Endodermal cell (in vitro differentiated cells): ENCODE measurements around the gene DENND6B. TPM values are rescaled to one million over a fixed set of nuclear protein-coding genes. Genes with fewer than 3 reads are reported as not detected.

Experiments used
- DNase-seq: peaks from one replicate; pipeline ENCODE4 v3.0.0-alpha.2; 2017
- H3K27ac ChIP-seq: 2 replicates; pipeline ENCODE4 v1.5.1; 2013; ENCODE audit warnings: mild to moderate bottlenecking, low read depth, low read length, moderate library complexity
- H3K27me3 ChIP-seq: 2 replicates; pipeline ENCODE4 v1.6.1; 2013; ENCODE audit warnings: mild to moderate bottlenecking, low read length, moderate library complexity; ENCODE audit not compliant: insufficient read depth, control insufficient read depth, poor library complexity, severe bottlenecking
- H3K36me3 ChIP-seq: 2 replicates; pipeline ENCODE4 v1.7.0; 2013; ENCODE audit warnings: mild to moderate bottlenecking, low read length, moderate library complexity; ENCODE audit not compliant: control insufficient read depth, insufficient read depth
- H3K4me1 ChIP-seq: one replicate; pipeline ENCODE4 v1.7.0; 2013; ENCODE audit warnings: low read length; ENCODE audit not compliant: control insufficient read depth, insufficient read depth
- H3K4me3 ChIP-seq: 2 replicates; pipeline ENCODE4 v1.5.1; 2013; ENCODE audit warnings: mild to moderate bottlenecking, low read length, moderate library complexity
- H3K9ac ChIP-seq: 2 replicates; pipeline ENCODE4 v1.6.1; 2013; ENCODE audit warnings: mild to moderate bottlenecking, low read length, moderate library complexity; ENCODE audit not compliant: poor library complexity, severe bottlenecking; ENCODE audit errors: extremely low read depth
- H3K9me3 ChIP-seq: 2 replicates; pipeline ENCODE4 v1.6.1; 2013; ENCODE audit warnings: mild to moderate bottlenecking, low read length, moderate library complexity; ENCODE audit not compliant: control insufficient read depth
- H3K27ac Mint-ChIP-seq: 2 replicates; pipeline ENCODE4 v1.8.0; 2020; ENCODE audit warnings: mixed read lengths
- H3K27me3 Mint-ChIP-seq: 2 replicates; pipeline ENCODE4 v1.8.0; 2021; ENCODE audit warnings: mild to moderate bottlenecking, mixed read lengths; ENCODE audit not compliant: insufficient read depth
- H3K36me3 Mint-ChIP-seq: 2 replicates; pipeline ENCODE4 v1.8.0; 2020; ENCODE audit warnings: low read depth, mixed read lengths
- H3K4me1 Mint-ChIP-seq: 2 replicates; pipeline ENCODE4 v1.8.0; 2020; ENCODE audit warnings: mixed read lengths
- H3K4me3 Mint-ChIP-seq: 2 replicates; pipeline ENCODE4 v1.8.0; 2020; ENCODE audit warnings: mild to moderate bottlenecking, moderate library complexity, mixed read lengths
- H3K9me3 Mint-ChIP-seq: 2 replicates; pipeline ENCODE4 v1.8.0; 2020; ENCODE audit warnings: mild to moderate bottlenecking, mixed read lengths
- WGBS, 2 experiments: methylation state at CpG; one replicate each; pipeline versions ENCODE4 v1.1.5 to v1.1.7; 2013; ENCODE audit warnings: missing lambda C conversion rate in 2 of 2, mixed read lengths in 1 of 2; ENCODE audit not compliant: insufficient coverage in 1 of 2, insufficient read length in 1 of 2; 5-methylcytosine and 5-hydroxymethylcytosine counted together
- total RNA-seq, 2 donors: library from RNA; stranded (reverse); fragmentation: NEBNext Ultra II Directional in 1 of 2; extraction: Animal tissue kit (Norgen Biotek cat#: 25700) in 1 of 2; gene quantifications; 2 replicates in 1 of 2; 3 replicates in 1 of 2; pipeline ENCODE4 v1.2.1, GENCODE V29; 2021
- TF ChIP-seq, protein P1 (sequence below): fragments of 200-600 bp; sonication (generic); conservative IDR thresholded peaks from 2 replicates; pipeline ENCODE4 v1.5.0; 2021; ENCODE audit warnings: antibody characterized with exemption, mild to moderate bottlenecking

DENND6B gene
- total RNA-seq, 2 donors from 2014 or later: 8.3 to 14.2 TPM

DNA sequence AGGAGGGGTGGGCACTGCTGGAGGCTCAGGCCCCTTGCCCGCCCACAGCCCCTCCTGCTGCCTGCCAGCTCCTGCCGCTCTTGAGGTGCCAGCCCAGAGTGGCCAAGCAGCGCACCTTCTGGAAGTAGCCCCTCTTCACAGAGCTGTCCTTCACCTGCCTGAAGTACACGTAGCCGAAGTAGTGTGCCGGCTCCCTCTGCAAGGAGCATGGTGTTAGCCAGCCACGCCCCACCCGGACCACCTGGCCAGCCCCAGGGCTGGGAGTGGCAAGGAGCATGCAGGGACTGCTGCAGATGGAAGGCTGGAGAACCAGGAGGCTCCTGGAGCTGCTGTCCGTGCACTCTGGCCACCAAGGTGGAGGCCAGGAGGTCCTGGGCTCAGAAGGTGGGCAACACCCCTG, 9.6 kb downstream of the DENND6B start:
- Mint-ChIP-seq H3K36me3 (no peaks in the 10 kb centered on the region), H3K27me3 (peaks cover 1% of the 10 kb centered on the region), H3K27ac (no peak overlapping the region), H3K4me1 (peaks cover 3% of the 10 kb centered on the region), H3K4me3 (no peak overlapping the region), H3K9me3 (no peaks in the 10 kb centered on the region)
- no peaks in the 10 kb centered on the region for H3K36me3 ChIP-seq
- H3K27me3 ChIP-seq: no peaks in the 10 kb centered on the region
- no peak overlapping the region for H3K9ac ChIP-seq
- no peaks in the 10 kb centered on the region for H3K4me1 ChIP-seq
- H3K27ac ChIP-seq: no peak overlapping the region
- TF ChIP-seq, protein P1, sequence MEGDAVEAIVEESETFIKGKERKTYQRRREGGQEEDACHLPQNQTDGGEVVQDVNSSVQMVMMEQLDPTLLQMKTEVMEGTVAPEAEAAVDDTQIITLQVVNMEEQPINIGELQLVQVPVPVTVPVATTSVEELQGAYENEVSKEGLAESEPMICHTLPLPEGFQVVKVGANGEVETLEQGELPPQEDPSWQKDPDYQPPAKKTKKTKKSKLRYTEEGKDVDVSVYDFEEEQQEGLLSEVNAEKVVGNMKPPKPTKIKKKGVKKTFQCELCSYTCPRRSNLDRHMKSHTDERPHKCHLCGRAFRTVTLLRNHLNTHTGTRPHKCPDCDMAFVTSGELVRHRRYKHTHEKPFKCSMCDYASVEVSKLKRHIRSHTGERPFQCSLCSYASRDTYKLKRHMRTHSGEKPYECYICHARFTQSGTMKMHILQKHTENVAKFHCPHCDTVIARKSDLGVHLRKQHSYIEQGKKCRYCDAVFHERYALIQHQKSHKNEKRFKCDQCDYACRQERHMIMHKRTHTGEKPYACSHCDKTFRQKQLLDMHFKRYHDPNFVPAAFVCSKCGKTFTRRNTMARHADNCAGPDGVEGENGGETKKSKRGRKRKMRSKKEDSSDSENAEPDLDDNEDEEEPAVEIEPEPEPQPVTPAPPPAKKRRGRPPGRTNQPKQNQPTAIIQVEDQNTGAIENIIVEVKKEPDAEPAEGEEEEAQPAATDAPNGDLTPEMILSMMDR: no peak
- DNase-seq: no peak
- H3K4me3 ChIP-seq: no peak overlapping the region
- WGBS, 2 experiments: 88 to 98% methylated on average over 8 to 9 of the region's 9 CpGs
- no peaks in the 10 kb centered on the region for H3K9me3 ChIP-seq

DNA sequence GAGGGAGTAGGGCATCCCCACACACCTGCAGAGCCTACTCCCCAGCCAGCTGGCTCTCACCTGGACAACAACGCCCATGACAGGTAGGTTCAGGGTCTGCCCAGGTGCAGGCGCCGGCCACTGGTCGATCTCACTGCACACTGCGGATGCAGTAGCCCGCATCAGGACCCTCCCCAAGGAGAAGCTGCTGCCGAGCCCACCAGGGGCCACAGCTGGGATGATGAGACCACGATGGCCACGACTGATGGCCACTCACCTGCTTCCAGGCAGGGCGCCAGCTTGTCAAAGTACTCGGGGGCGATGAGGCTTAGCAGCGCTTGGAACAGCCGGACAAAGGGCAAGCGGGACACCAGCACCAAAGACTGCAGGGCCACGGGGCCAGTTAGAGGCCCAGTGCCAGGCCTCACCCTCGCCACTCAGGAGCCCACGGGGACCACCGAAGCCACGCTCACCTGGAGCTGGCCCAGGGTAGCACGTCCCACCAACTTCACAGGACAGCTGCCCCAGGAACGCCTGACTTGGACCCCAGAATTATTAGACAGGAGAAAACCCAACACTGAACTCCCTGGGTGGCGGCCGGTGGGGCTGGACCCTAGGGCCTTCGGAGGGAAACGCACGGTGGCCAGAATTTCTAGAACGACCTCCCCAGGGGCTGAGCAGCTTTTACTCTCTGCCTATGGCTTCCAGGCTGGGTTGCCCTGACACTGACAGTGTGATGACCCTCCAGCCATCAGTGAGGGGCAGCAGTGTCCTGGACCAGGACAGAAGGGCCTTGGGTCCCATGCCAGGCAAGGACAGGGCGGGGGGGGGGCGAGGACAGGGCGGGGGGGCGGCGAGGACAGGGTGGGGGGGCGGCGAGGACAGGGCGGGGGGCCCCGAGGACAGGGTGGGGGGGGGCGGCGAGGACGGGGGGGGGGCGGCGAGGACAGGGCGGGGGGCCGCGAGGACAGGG, 10.4 kb downstream of the DENND6B start:
- Histone ChIP-seq H3K4me1 (no peaks in the 10 kb centered on the region), H3K27ac (no peak overlapping the region), H3K9me3 (no peaks in the 10 kb centered on the region), H3K4me3 (no peak overlapping the region), H3K9ac (no peak overlapping the region), H3K36me3 (no peaks in the 10 kb centered on the region), H3K27me3 (no peaks in the 10 kb centered on the region)
- TF ChIP-seq, protein P1: no peak
- Mint-ChIP-seq H3K27ac (no peak overlapping the region), H3K36me3 (no peaks in the 10 kb centered on the region), H3K4me1 (peaks cover 3% of the 10 kb centered on the region), H3K27me3 (peaks cover 1% of the 10 kb centered on the region), H3K4me3 (no peak overlapping the region), H3K9me3 (no peaks in the 10 kb centered on the region)
- WGBS, 2 experiments: 91 to 92% methylated on average over 24 to 28 of the region's 45 CpGs
- no peak for DNase-seq

DNA sequence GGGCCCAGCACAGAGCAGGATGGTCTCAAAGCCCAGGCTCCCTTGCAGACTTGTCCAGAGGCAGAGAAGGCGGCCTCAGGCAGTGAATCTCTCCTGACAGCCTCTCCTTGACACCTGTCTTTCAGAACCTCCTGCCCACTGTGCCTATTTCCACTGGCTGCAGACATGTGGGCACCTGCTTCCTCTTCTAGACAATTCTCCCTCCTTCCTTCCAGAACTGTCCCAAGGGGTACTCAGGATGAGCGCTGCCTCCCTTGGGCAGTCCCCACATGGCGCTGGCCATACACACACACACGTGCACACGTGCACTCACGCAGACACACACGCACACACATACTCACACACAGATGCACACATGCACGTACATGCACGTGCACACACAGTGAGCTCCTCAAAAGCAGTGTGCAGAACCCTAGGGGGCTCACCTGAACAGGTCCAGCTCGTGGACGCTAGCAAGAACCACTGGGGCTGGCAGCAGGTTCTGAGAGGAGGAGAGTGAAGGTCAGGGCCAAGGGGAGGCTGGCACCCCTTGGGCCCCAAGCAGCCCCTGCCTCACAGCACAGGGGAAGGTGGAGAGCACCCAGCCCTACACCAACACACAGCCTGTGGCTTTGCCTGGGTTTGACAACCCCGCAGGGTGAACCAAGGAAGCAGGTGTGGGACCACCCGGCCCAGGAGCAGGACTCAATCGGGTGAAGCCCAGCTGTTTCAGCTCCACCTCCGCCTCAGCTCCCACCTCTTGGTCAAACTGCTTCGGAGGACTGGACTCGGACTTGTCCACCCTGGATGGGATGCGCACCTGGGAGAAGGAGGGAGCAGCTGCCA, 11.3 kb downstream of the DENND6B start:
- H3K27me3 Mint-ChIP-seq: peaks cover 1% of the 10 kb centered on the region
- H3K36me3 ChIP-seq: no peaks in the 10 kb centered on the region
- H3K9me3 Mint-ChIP-seq: no peaks in the 10 kb centered on the region
- H3K9ac ChIP-seq: no peak overlapping the region
- no peak overlapping the region for H3K27ac Mint-ChIP-seq
- no peak overlapping the region for H3K4me3 Mint-ChIP-seq
- H3K4me1 Mint-ChIP-seq: peaks cover 3% of the 10 kb centered on the region
- no peaks in the 10 kb centered on the region for H3K27me3 ChIP-seq
- no peak overlapping the region for H3K4me3 ChIP-seq
- H3K27ac ChIP-seq: no peak overlapping the region
- no peaks in the 10 kb centered on the region for H3K9me3 ChIP-seq
- 95 to 96% methylated on average over 5 to 18 of the region's 18 CpGs for WGBS, 2 experiments
- TF ChIP-seq, protein P1: no peak
- H3K4me1 ChIP-seq: no peaks in the 10 kb centered on the region
- DNase-seq: no peak
- H3K36me3 Mint-ChIP-seq: no peaks in the 10 kb centered on the region
